HepG2 (cell line): Measurements from ENCODE around the gene NOTUM. TPM values are rescaled to one million over a fixed set of nuclear protein-coding genes. Genes with fewer than 3 reads are reported as not detected.

Experiments
- ATF7-NPFF ChIP-seq: sonication (generic); formaldehyde crosslinking; IDR thresholded peaks from 2 replicates; pipeline ENCODE4 v1.8.1; 2023; ENCODE audit warnings: mild to moderate bottlenecking, low read depth, missing genetic modification reagents, moderate library complexity
- CBX2 ChIP-seq, 2 experiments: fragments of 200-600 bp in 1 of 2; sonication (generic); formaldehyde crosslinking in 1 of 2; IDR thresholded peaks; 2 replicates each; pipeline versions ENCODE4 v1.7.0 to v1.8.1; 2018 to 2022; ENCODE audit warnings: low read depth in 2 of 2, low read length in 1 of 2, mild to moderate bottlenecking in 1 of 2, missing genetic modification reagents in 1 of 2
- DNMT1 ChIP-seq: sonication (generic); formaldehyde crosslinking; IDR thresholded peaks from 2 replicates; pipeline ENCODE4 v1.5.1; 2020; ENCODE audit warnings: mild to moderate bottlenecking, missing genetic modification reagents
- DZIP1 ChIP-seq: sonication (generic); formaldehyde crosslinking; IDR thresholded peaks from 2 replicates; pipeline ENCODE4 v1.5.0; 2020; ENCODE audit warnings: mild to moderate bottlenecking, missing genetic modification reagents
- FOXM1 ChIP-seq: sonication (generic); formaldehyde crosslinking; IDR thresholded peaks from 2 replicates; pipeline ENCODE4 v1.5.0; 2020; ENCODE audit warnings: missing genetic modification reagents
- GZF1 ChIP-seq: sonication (generic); formaldehyde crosslinking; IDR thresholded peaks from 2 replicates; pipeline ENCODE4 v1.5.1; 2020; ENCODE audit warnings: mild to moderate bottlenecking, missing genetic modification reagents
- IKZF1 ChIP-seq: fragments of 450-650 bp; IDR thresholded peaks from 2 replicates; pipeline ENCODE4 v1.7.1; 2016
- KAT2B ChIP-seq: fragments of 150-350 bp; IDR thresholded peaks from 2 replicates; pipeline ENCODE4 v1.6.1; 2014; ENCODE audit warnings: low read depth, low read length, borderline replicate concordance
- NR2F6 ChIP-seq, 2 experiments: IDR thresholded peaks; 2 replicates each; pipeline ENCODE4 v1.6.1; 2016; ENCODE audit warnings: antibody characterized with exemption in 1 of 2, mild to moderate bottlenecking in 1 of 2
- PHF5A ChIP-seq: IDR thresholded peaks from one replicate; pipeline ENCODE4 v1.6.1; 2018; ENCODE audit warnings: low read depth, missing genetic modification reagents; ENCODE audit not compliant: unreplicated experiment
- RAD51 ChIP-seq: fragments of 450-650 bp; IDR thresholded peaks from 2 replicates; pipeline ENCODE4 v1.6.1; 2016; ENCODE audit warnings: borderline replicate concordance
- RBM22 ChIP-seq: fragments of 200-400 bp; formaldehyde crosslinking; optimal IDR thresholded peaks from 2 replicates; pipeline ENCODE3; 2017; ENCODE audit warnings: mild to moderate bottlenecking, low read length, moderate library complexity
- RCOR2 ChIP-seq: IDR thresholded peaks from 2 replicates; pipeline ENCODE4 v1.6.1; 2016; ENCODE audit warnings: missing biosample characterization, missing genetic modification reagents
- RFX1 ChIP-seq: fragments of 450-650 bp; IDR thresholded peaks from 2 replicates; pipeline ENCODE4 v1.6.1; 2017
- YY1 ChIP-seq: IDR thresholded peaks from 2 replicates; pipeline ENCODE4 v1.6.1; 2011; ENCODE audit warnings: low read length, low read depth, moderate library complexity, mild to moderate bottlenecking; ENCODE audit not compliant: insufficient read depth, insufficient replicate concordance
- ZBTB10 ChIP-seq: sonication (generic); formaldehyde crosslinking; IDR thresholded peaks from 2 replicates; pipeline ENCODE4 v1.4.0; 2020; ENCODE audit warnings: missing genetic modification reagents, borderline replicate concordance
- ZFX ChIP-seq: sonication (generic); formaldehyde crosslinking; IDR thresholded peaks from 2 replicates; pipeline ENCODE4 v1.4.0; 2020; ENCODE audit warnings: mild to moderate bottlenecking, low read depth, missing genetic modification reagents, moderate library complexity
- ZNF12 ChIP-seq: sonication (generic); formaldehyde crosslinking; IDR thresholded peaks from 2 replicates; pipeline ENCODE4 v1.5.0; 2020; ENCODE audit warnings: missing genetic modification reagents
- ZNF138 ChIP-seq: sonication (generic); formaldehyde crosslinking; IDR thresholded peaks from 2 replicates; pipeline ENCODE4 v1.5.0; 2020; ENCODE audit warnings: mild to moderate bottlenecking, low read depth, missing genetic modification reagents
- ZNF180 ChIP-seq: sonication (generic); formaldehyde crosslinking; IDR thresholded peaks from 2 replicates; pipeline ENCODE4 v1.4.0; 2020; ENCODE audit warnings: low read depth, missing genetic modification reagents, borderline replicate concordance
- ZNF30 ChIP-seq: sonication (generic); formaldehyde crosslinking; IDR thresholded peaks from 2 replicates; pipeline ENCODE4 v1.5.0; 2020; ENCODE audit warnings: mild to moderate bottlenecking, missing genetic modification reagents
- ZNF768 ChIP-seq: sonication (generic); formaldehyde crosslinking; IDR thresholded peaks from 2 replicates; pipeline ENCODE4 v1.4.0; 2020; ENCODE audit warnings: missing genetic modification reagents
- ZNF839 ChIP-seq: sonication (generic); formaldehyde crosslinking; IDR thresholded peaks from 2 replicates; pipeline ENCODE4 v1.4.0; 2020; ENCODE audit warnings: missing genetic modification reagents, mild to moderate bottlenecking, borderline replicate concordance
- ZNF841 ChIP-seq: sonication (generic); formaldehyde crosslinking; IDR thresholded peaks from 2 replicates; pipeline ENCODE4 v1.8.1; 2023; ENCODE audit warnings: missing genetic modification reagents, borderline replicate concordance
- ZNF879 ChIP-seq: sonication (generic); formaldehyde crosslinking; IDR thresholded peaks from 2 replicates; pipeline ENCODE4 v1.8.1; 2023; ENCODE audit warnings: missing genetic modification reagents
- ZNF891 ChIP-seq: sonication (generic); formaldehyde crosslinking; IDR thresholded peaks from 2 replicates; pipeline ENCODE4 v1.5.0; 2020; ENCODE audit warnings: mild to moderate bottlenecking, missing genetic modification reagents
- polyA plus RNA-seq, 8 experiments: library from polyadenylated mRNA; depleted of rRNA in 3 of 8; stranded (reverse) in 7 of 8; unstranded in 1 of 8; fragments of >200 nt; fragmentation: Illumina TruSeq in 4 of 8; extraction: Trizol in 4 of 8; gene quantifications; 2 replicates each; pipeline versions ENCODE4 v1.2.1 to v1.2.3, GENCODE V29; 2011 to 2016; ENCODE audit warnings: low read depth in 4 of 8, missing spikeins in 1 of 8, mixed read lengths in 1 of 8; ENCODE audit not compliant: insufficient read depth in 1 of 8
- total RNA-seq, 5 experiments: library from RNA; depleted of rRNA; stranded (reverse); fragments of >200 nt; fragmentation: Illumina TruSeq; extraction: Trizol; gene quantifications; 2 replicates each; pipeline ENCODE4 v1.2.3, GENCODE V29; 2016; ENCODE audit warnings: low read depth in 1 of 5

NOTUM gene
- total and polyA plus RNA-seq, 2 of the 13 experiments (the other 11 are each of a cell fraction or from before 2014, with no cell fraction given): 150 to 160 TPM

GRCh38 chr17:81993729-81994592, 33.0 kb upstream of the NOTUM start (continued):
- TF ChIP-seq ZNF879 (CRISPR knock-in tag) (0 out of 2 replicates have a peak, but pooled peaks have one; percentile 72), DZIP1 (CRISPR knock-in tag) (no peak), ATF7-NPFF (CRISPR knock-in tag) (peak; percentile 84; the same call in 1 of the 2 replicates), RCOR2 (CRISPR knock-in tag) (no peak), ZNF891 (CRISPR knock-in tag) (no peak; the same call in 1 of the 2 replicates), ZNF768 (CRISPR knock-in tag) (no peak; the same call in 1 of the 2 replicates), ZNF12 (CRISPR knock-in tag) (no peak), ZNF30 (CRISPR knock-in tag) (no peak; the same call in 1 of the 2 replicates), ZNF841 (CRISPR knock-in tag) (no peak), IKZF1 (no peak), ZNF180 (CRISPR knock-in tag) (no peak), PHF5A (CRISPR knock-in tag) (no peak), ZBTB10 (CRISPR knock-in tag) (no peak), YY1 (peak; percentile 51), NR2F6 (IDR thresholded peaks at IDR 0.05) (no peak; the same call in none of the 2 replicates), NR2F6 (CRISPR knock-in tag; IDR thresholded peaks at IDR 0.05) (peak; percentile 44), ZFX (CRISPR knock-in tag) (peak; percentile 78), RFX1 (no peak), KAT2B (no peak), CBX2 (IDR thresholded peaks at IDR 0.05; ENCODE audit: low read depth, low read length) (no peak), CBX2 (CRISPR knock-in tag; IDR thresholded peaks at IDR 0.05; ENCODE audit: low read depth) (0 out of 2 replicates have a peak, but pooled peaks have one; percentile 62), DNMT1 (CRISPR knock-in tag) (peak; percentile 88), RBM22 (peak; percentile 88), GZF1 (CRISPR knock-in tag) (peak; percentile 88; the same call in 1 of the 2 replicates), FOXM1 (CRISPR knock-in tag) (no peak), RAD51 (no peak), ZNF839 (CRISPR knock-in tag) (no peak; the same call in 1 of the 2 replicates), ZNF138 (CRISPR knock-in tag) (no peak)
